NT2/D1 (cell line): ENCODE measurements around the gene MAP3K6.
"Not testable (repeated sequence)": the region's sequence is repeated elsewhere in the genome, so short reads cannot be mapped to it uniquely, and the experiment has no call there.

ENCODE experiments used
- DNase-seq: peaks from one replicate; pipeline ENCODE4 v3.0.0-alpha.2; 2011; ENCODE audit warnings: low read depth, low spot score
- H3K27me3 ChIP-seq: 2 replicates; pipeline ENCODE4 v1.6.0; 2011; ENCODE audit warnings: mild to moderate bottlenecking; ENCODE audit not compliant: insufficient read length, insufficient read depth
- H3K36me3 ChIP-seq: 2 replicates; pipeline ENCODE4 v1.6.1; 2011; ENCODE audit warnings: mild to moderate bottlenecking, low read length, mixed read lengths; ENCODE audit not compliant: insufficient read depth, insufficient read length
- H3K4me1 ChIP-seq: 2 replicates; pipeline ENCODE4 v1.5.1; 2011; ENCODE audit not compliant: insufficient read depth, insufficient read length
- H3K4me3 ChIP-seq: 2 replicates; pipeline ENCODE4 v1.5.1; 2011; ENCODE audit warnings: low read depth; ENCODE audit not compliant: insufficient read length
- H3K9ac ChIP-seq: 2 replicates; pipeline ENCODE4 v1.6.0; 2011; ENCODE audit warnings: low read depth; ENCODE audit not compliant: insufficient read length
- H3K9me3 ChIP-seq: 2 replicates; pipeline ENCODE4 v1.5.1; 2011; ENCODE audit warnings: mild to moderate bottlenecking, low read length; ENCODE audit not compliant: insufficient read depth
- SUZ12 ChIP-seq: IDR thresholded peaks from 2 replicates; pipeline ENCODE4 v1.6.1; 2011; ENCODE audit not compliant: insufficient read length, insufficient read depth; ENCODE audit errors: extremely low read depth
- YY1 ChIP-seq: IDR thresholded peaks from 2 replicates; pipeline ENCODE4 v1.6.1; 2011; ENCODE audit not compliant: insufficient read length, insufficient read depth
- ZNF274 ChIP-seq: IDR thresholded peaks from 2 replicates; pipeline ENCODE4 v1.6.1; 2011; ENCODE audit warnings: mild to moderate bottlenecking, low read depth, low read length

The MAP3K6 gene

DNA sequence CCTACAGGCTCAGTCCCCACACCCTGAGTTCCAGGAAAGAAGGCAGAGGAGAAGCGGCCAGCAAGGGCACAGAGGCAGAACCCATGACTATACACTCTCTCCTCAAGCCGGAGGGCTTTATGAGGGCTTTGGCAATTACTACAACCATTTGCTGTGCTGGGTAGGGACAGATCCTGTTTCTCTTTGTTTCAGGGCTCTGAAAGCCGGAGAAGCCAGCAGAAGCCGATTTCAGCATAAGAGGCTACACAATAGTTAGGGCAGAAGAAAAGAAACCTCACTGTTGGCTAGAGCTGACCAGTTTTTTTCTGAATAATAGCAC, 39.6 kb upstream of the MAP3K6 start:
- no peak overlapping the region for H3K4me3 ChIP-seq
- H3K9me3 ChIP-seq = no peaks in the 10 kb centered on the region
- peaks cover 31% of the 10 kb centered on the region for H3K4me1 ChIP-seq
- no peak for TF ChIP-seq YY1
- peak overlapping the region; percentile 37 for H3K9ac ChIP-seq
- DNase-seq = no peak
- H3K27me3 ChIP-seq = no peaks in the 10 kb centered on the region
- H3K36me3 ChIP-seq = peaks cover 48% of the 10 kb centered on the region

DNA sequence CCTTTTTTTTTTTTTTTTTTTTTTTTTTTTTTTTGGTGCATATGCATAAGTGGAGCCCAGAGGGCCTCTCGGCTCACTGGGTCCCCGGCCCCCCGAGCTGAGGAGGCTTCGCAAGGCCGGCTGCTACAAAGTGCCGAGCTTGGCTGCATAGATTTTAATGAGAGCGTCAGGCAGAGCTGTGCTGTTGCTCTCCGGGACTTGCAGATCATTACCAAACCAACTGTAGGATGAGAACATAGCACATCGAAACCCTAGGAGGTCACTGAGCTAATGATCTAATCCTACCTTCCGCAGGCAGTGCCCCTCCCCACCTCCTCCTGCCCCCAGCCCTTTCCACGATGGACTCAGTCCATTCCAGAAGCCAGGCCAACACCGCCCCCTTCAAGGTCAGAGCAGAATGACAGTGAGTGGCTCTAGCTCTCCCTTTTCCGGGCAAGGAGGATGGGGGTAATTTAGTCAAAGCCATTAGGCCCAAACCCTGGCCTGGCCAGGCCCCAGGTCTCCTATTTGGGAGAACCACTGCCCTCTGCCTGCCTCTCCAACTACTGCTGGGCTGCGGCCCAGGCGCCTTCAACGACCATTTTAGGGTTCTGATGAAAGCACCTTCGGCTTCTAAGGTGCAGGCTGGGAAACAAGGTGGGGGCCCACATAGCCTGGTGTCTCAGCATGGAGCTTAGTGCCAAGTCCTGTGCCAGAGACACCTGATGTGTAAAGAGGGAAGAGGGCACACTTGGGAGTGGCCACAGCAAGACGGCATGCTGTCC, 39.0 kb upstream of the MAP3K6 start:
- H3K9me3 ChIP-seq, H3K4me3 ChIP-seq, DNase-seq, H3K27me3 ChIP-seq: not testable (repeated sequence)
- Histone ChIP-seq H3K36me3 (peaks cover 43% of the 10 kb centered on the region), H3K4me1 (peaks cover 31% of the 10 kb centered on the region), H3K9ac (peak overlapping the region; percentile 37)

DNA sequence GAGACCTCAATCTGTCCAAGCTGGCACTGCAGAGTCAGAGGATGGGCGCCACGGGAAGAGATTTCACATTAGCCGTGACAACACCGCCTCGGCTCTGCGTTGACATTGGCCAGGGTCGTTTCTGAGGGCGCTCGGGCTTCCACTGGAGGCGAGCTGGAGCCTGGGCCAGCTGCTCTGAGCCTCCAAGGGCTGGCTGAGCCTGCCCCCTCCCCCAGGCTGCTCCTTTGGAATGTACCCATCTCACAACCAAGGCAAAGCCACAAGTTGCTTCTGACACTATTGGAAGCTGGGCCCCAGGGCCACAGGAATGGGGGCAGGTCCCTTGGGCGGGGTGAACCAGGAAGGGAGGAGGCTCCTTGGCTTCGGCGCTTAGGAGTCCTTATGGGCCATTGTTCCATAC, 38.3 kb upstream of the MAP3K6 start:
- TF ChIP-seq YY1 = no peak
- no peak for TF ChIP-seq ZNF274
- no peak for TF ChIP-seq SUZ12
- Histone ChIP-seq H3K36me3 (peaks cover 36% of the 10 kb centered on the region), H3K4me3 (no peak overlapping the region), H3K9ac (peak overlapping the region; percentile 77), H3K27me3 (no peaks in the 10 kb centered on the region), H3K9me3 (no peaks in the 10 kb centered on the region), H3K4me1 (peaks cover 34% of the 10 kb centered on the region)
- DNase-seq = peak; percentile 75

DNA sequence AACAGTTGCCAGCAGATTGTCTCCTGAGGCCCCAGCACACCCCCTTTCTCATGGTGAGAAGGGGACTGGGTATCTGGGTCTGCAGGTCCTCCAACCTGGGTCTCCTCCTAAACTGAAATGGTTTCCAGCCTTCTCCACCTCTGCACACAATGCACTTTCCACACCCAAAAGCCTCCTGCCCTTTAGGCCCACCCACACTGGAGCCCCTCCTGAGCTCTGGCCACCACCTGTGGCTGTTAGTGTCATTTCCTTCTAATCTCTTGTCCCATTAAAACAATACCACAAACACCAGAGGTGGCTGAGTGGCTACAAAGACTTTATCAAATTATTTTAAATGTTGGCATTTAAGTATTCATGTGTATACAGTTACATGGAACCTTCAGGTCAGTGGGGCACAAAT, 37.2 kb upstream of the MAP3K6 start:
- no peak for DNase-seq
- peak overlapping the region; percentile 66 for H3K9ac ChIP-seq
- no peaks in the 10 kb centered on the region for H3K9me3 ChIP-seq
- no peaks in the 10 kb centered on the region for H3K27me3 ChIP-seq
- no peak overlapping the region for H3K4me3 ChIP-seq
- peaks cover 27% of the 10 kb centered on the region for H3K36me3 ChIP-seq
- H3K4me1 ChIP-seq = peaks cover 46% of the 10 kb centered on the region
- no peak for TF ChIP-seq YY1
- TF ChIP-seq SUZ12 = no peak
- TF ChIP-seq ZNF274 = no peak

DNA sequence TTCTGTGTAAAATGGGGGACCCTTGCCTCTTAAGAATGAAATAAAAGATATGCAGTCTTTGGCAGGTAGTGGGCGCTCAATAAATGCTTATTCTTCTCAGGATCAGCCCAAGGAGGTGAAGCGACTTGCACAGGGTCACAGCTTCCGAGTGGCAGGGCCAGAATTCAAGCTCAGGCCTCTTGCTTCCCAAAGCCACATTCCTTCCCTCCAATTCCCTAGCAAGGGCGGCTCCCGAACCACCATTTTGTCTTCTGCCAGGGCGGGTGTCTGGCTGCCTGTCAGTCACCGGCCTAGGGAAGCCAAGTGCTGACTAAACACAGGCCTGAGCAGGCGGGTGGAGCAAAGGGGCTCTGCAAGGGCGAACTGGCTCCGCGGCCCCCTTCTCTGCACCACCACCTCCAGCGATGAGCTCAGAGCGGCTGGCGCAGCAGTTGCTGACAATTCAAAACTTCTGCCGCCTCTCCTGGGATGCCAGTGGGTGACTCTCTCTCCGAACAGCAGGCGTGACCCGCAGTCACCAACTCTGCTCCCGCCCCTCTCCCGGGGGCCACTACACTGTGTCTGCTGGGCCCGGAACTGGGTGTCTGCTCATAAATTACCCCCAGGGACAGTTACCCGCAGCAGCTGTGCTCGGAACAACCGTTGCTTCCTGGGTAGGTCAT, 36.4 kb upstream of the MAP3K6 start:
- no peak for DNase-seq
- peaks cover 53% of the 10 kb centered on the region for H3K4me1 ChIP-seq
- TF ChIP-seq ZNF274 = no peak
- no peaks in the 10 kb centered on the region for H3K9me3 ChIP-seq
- H3K4me3 ChIP-seq = no peak overlapping the region
- H3K9ac ChIP-seq = peak overlapping the region; percentile 66
- H3K27me3 ChIP-seq = no peaks in the 10 kb centered on the region
- peaks cover 20% of the 10 kb centered on the region for H3K36me3 ChIP-seq

DNA sequence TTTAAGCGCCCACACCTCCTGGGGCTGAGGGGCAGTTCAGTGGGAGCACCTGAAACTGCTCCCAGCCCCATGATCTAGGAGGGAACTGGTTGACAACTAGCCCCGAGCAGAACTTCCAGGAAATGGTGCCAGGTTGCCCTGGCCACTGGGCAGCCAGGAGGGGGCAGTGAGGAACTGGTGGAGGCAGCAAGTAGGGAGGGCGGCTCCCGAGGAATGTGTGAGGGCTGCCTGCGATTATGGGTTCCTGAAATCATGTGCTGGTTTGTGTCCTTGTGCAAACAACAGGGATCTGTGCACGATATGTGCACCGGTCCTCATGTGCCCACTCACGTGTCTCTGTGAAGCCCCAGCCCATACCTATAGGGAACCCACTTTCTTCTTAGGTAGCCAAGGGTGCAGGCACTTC, 35.6 kb upstream of the MAP3K6 start:
- peak overlapping the region; percentile 0 for H3K9ac ChIP-seq
- no peak for TF ChIP-seq ZNF274
- TF ChIP-seq SUZ12 = no peak
- TF ChIP-seq YY1 = no peak
- no peaks in the 10 kb centered on the region for H3K27me3 ChIP-seq
- no peak overlapping the region for H3K4me3 ChIP-seq
- peaks cover 12% of the 10 kb centered on the region for H3K36me3 ChIP-seq
- DNase-seq = no peak
- H3K4me1 ChIP-seq = peaks cover 58% of the 10 kb centered on the region
- H3K9me3 ChIP-seq = no peaks in the 10 kb centered on the region

DNA sequence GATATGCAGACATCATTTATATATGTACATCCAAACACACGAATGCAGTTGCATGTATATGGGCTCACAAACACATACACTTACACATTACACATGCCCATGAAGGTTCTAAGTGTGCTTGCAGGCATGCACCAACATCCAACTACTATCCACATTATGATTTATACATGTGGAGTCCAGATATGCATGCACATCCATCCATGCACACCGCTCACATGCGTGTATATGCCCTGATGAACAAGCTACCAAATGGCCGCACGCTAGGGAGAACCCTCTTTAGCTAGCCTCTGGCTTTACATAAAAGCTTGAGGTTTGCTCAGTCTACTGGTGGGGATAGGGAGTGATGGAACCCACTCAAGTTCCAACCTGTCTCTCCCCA, 34.2 kb upstream of the MAP3K6 start:
- Histone ChIP-seq H3K4me1 (peaks cover 55% of the 10 kb centered on the region), H3K36me3 (peaks cover 6% of the 10 kb centered on the region), H3K27me3 (no peaks in the 10 kb centered on the region), H3K9me3 (no peaks in the 10 kb centered on the region), H3K4me3 (no peak overlapping the region), H3K9ac (no peak overlapping the region)
- no peak for DNase-seq
- TF ChIP-seq ZNF274 (no peak), SUZ12 (no peak), YY1 (no peak)
